Ovary (tissue), 9 donors: ENCODE measurements around the gene CLECL1. TPM values are rescaled to one million over a fixed set of nuclear protein-coding genes. Genes with fewer than 3 reads are reported as not detected.

Source experiments
- DNase-seq, 5 donors: peaks; one replicate each; pipeline ENCODE4 v3.0.0-alpha.2; 2019 to 2020
- H3K27ac ChIP-seq, 2 donors: fragments of 200-600 bp; one replicate each; pipeline versions ENCODE4 v1.5.1 to v1.8.0; 2019 to 2022
- H3K27me3 ChIP-seq: fragments of 200-600 bp; one replicate; pipeline ENCODE4 v1.8.0; 2022
- H3K36me3 ChIP-seq: fragments of 200-600 bp; sonication (generic); one replicate; pipeline ENCODE4 v1.5.1; 2019
- H3K4me1 ChIP-seq: one replicate; pipeline ENCODE4 v1.8.1; 2013; ENCODE audit warnings: mild to moderate bottlenecking, moderate library complexity; ENCODE audit not compliant: insufficient read depth
- H3K4me3 ChIP-seq: fragments of 200-600 bp; sonication (generic); one replicate; pipeline ENCODE4 v1.5.1; 2017
- H3K9me3 ChIP-seq, 2 donors: fragments of 200-600 bp in 1 of 2; sonication (generic) in 1 of 2; one replicate each; pipeline versions ENCODE4 v1.5.1 to v1.8.1; 2013 to 2019; ENCODE audit warnings: mild to moderate bottlenecking in 1 of 2, moderate library complexity in 1 of 2
- CTCF ChIP-seq, 3 donors: fragments of 450-650 bp in 2 of 3; fragments of 200-600 bp in 1 of 3; IDR thresholded peaks; one replicate each; pipeline versions ENCODE4 v1.5.1 to v1.8.0; 2016 to 2022; ENCODE audit warnings: antibody characterized with exemption in 3 of 3, mild to moderate bottlenecking in 1 of 3
- EP300 ChIP-seq: sonication (generic); formaldehyde crosslinking; IDR thresholded peaks from one replicate; pipeline ENCODE4 v1.6.1; 2017; ENCODE audit warnings: antibody characterized with exemption
- POLR2A ChIP-seq: fragments of 450-650 bp; IDR thresholded peaks from one replicate; pipeline ENCODE4 v1.6.1; 2017; ENCODE audit warnings: antibody characterized with exemption, mild to moderate bottlenecking, moderate library complexity
- WGBS, 3 donors: extraction: QIAGEN DNeasy Blood & Tissue Kit in 1 of 3; methylation state at CpG; one replicate each; pipeline versions ENCODE4 v1.1.5 to v1.1.7; 2013 to 2017; 5-methylcytosine and 5-hydroxymethylcytosine counted together
- intact Hi-C, 4 donors: fragments of 100-400 bp; cut with DNase I; formaldehyde crosslinking; loops; one replicate each; pipeline versions ENCODE4 v1.11.0 to v1.15.1; 2022 to 2023
- polyA plus RNA-seq, 2 donors: library from polyadenylated mRNA; stranded (reverse); fragments of 200-250 nt in 1 of 2; fragments of 350-450 nt in 1 of 2; fragmentation: Illumina TruSeq in 1 of 2; extraction: RNeasy Lipid Tissue Mini Kit (QIAGEN cat#74804) in 1 of 2; gene quantifications; one replicate each; pipeline ENCODE4 v1.2.3, GENCODE V29; 2013 to 2014
- total RNA-seq, 7 donors: library from RNA; depleted of rRNA in 2 of 7; stranded (reverse); fragments of >200 nt in 2 of 7; fragmentation: NEBNext Ultra II Directional in 3 of 7; extraction: Animal tissue kit (Norgen Biotek cat#: 25700) in 3 of 7; gene quantifications; one replicate each; pipeline versions ENCODE4 v1.1.0 to v1.2.4, GENCODE V29; 2016 to 2023
- donor health status: DM: no; HTN: no; CAD: no; lungs with moderate emphysema.
- donor health status: DM: no; HTN: no; CAD: no.
- donor health status: Bipolar disorder and iron deficiency.
- donor health status: DM: yes; HTN: yes; CAD: no.
- donor health status: DM: no; HTN: no; CAD: no.
- donor health status: DM: yes; HTN: yes; CAD: no.

Gene CLECL1
- total and polyA plus RNA-seq, 9 donors: 0.53 to 0.73 (median 0.59) TPM; not detected in 5

- intact Hi-C loops: no loop called here
- no peaks in the 10 kb centered on the region for H3K27me3 ChIP-seq
- no peaks in the 10 kb centered on the region for H3K36me3 ChIP-seq
- no peaks in the 10 kb centered on the region for H3K9me3 ChIP-seq
- WGBS, 3 donors: 82 to 90% (median 82%) methylated on average over 2 of the region's 2 CpGs
- H3K4me3 ChIP-seq: no peak overlapping the region
- H3K27ac ChIP-seq: no peak overlapping the region
- no peak for DNase-seq
- H3K4me1 ChIP-seq: no peaks in the 10 kb centered on the region
- TF ChIP-seq POLR2A (no peak), EP300 (no peak), CTCF (IDR thresholded peaks at IDR 0.05) (no peak)
Observed at GRCh38 chr12:9731797-9732196, 1.1 kb downstream of the CLECL1 start.

- 75 to 78% (median 77%) methylated on average over 6 of the region's 6 CpGs for WGBS, 3 donors
- no peak for DNase-seq
- no peaks in the 10 kb centered on the region for H3K4me1 ChIP-seq
- no peaks in the 10 kb centered on the region for H3K27me3 ChIP-seq
- H3K4me3 ChIP-seq: no peak overlapping the region
- TF ChIP-seq EP300: no peak
- no peak for TF ChIP-seq POLR2A
- no peak for TF ChIP-seq CTCF (IDR thresholded peaks at IDR 0.05)
- intact Hi-C loops: no loop called here
- H3K27ac ChIP-seq: no peak overlapping the region
- H3K9me3 ChIP-seq: no peaks in the 10 kb centered on the region
- no peaks in the 10 kb centered on the region for H3K36me3 ChIP-seq
Observed at GRCh38 chr12:9731393-9731792, 1.5 kb downstream of the CLECL1 start.

DNA sequence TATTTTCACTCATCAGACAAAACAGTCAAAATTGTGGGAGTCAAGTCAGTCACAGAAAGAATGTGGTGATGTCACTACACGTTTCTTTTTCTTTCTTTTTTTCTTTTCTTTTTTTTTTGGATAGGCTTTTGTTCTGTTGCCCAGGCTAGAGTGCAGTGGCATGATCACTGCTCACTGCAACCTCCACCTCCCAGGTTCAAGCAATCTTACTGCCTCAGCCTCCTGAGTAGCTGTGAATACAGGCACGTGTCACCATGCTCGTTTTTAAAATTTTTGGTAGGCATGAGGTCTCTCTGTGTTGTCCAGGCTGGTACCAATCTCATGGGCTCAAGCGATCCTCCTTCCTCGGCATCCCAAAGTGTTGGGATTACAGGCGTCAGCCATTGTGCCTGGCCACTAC, 2.3 kb downstream of the CLECL1 start:
- no peak overlapping the region for H3K27ac ChIP-seq
- intact Hi-C loops: no loop called here

DNA sequence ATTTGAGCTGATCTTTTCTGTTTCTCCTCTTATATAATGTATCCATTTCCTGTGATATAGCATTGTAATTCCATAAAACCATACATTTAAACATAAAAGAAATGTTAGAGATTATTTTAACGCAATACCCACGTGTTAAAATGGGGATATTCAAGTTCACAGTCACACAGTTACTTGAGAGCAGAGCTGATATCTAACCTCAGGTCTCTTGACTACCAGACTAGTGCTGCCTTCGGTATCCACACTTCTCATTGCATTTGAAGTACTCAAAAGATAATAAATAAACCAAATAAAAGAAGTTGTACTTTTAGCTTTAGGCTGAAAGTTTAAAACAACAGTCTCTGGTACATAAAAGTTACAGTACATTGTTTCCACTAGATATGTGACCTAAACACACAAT, 2.9 kb downstream of the CLECL1 start:
- no peaks in the 10 kb centered on the region for H3K4me1 ChIP-seq
- WGBS, 3 donors: 36 to 59% (median 50%) methylated on average over 3 of the region's 3 CpGs
- H3K36me3 ChIP-seq: no peaks in the 10 kb centered on the region
- no peak overlapping the region for H3K4me3 ChIP-seq
- no peak for DNase-seq
- no peak overlapping the region for H3K27ac ChIP-seq
- intact Hi-C loops: no loop called here
- H3K27me3 ChIP-seq: no peaks in the 10 kb centered on the region
- no peaks in the 10 kb centered on the region for H3K9me3 ChIP-seq
- no peak for TF ChIP-seq EP300
- no peak for TF ChIP-seq CTCF (IDR thresholded peaks at IDR 0.05)
- TF ChIP-seq POLR2A: no peak

More for the DNA sequence above, 2.3 kb downstream of the CLECL1 start:
- WGBS, 3 donors: 73 to 77% (median 77%) methylated on average over 6 of the region's 6 CpGs
- no peak for DNase-seq
- TF ChIP-seq EP300 (no peak), CTCF (IDR thresholded peaks at IDR 0.05) (no peak)
- Histone ChIP-seq H3K36me3 (no peaks in the 10 kb centered on the region), H3K27me3 (no peaks in the 10 kb centered on the region), H3K9me3 (no peaks in the 10 kb centered on the region), H3K4me1 (no peaks in the 10 kb centered on the region), H3K4me3 (no peak overlapping the region)

DNA sequence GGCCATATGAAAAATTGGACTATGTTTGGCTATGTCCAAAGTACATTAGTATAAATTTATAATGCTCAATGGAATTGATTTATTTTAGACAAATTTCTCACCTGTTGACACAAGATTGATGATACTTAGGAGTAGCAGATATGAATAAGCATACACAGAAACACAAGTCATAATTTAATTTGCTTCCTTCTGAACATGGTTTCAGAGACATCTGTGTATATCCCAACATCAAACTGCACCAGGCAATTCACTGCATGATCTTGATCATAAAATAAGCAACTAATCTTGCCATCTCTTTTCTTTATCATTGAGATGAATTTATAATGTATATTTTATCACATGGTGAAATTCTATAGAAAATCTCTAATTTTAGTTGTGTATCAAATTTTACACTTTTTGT, 3.8 kb downstream of the CLECL1 start:
- no peaks in the 10 kb centered on the region for H3K36me3 ChIP-seq
- no peaks in the 10 kb centered on the region for H3K27me3 ChIP-seq
- no peak for DNase-seq
- H3K9me3 ChIP-seq: no peaks in the 10 kb centered on the region
- no peak for TF ChIP-seq CTCF (IDR thresholded peaks at IDR 0.05)
- no peak for TF ChIP-seq EP300
- TF ChIP-seq POLR2A: no peak
- H3K27ac ChIP-seq: no peak overlapping the region
- H3K4me3 ChIP-seq: no peak overlapping the region
- intact Hi-C loops: no loop called here
- no peaks in the 10 kb centered on the region for H3K4me1 ChIP-seq
